ENCODE results near the gene PRUNE1. TPM values are rescaled to one million over a fixed set of nuclear protein-coding genes. Genes with fewer than 3 reads are reported as not detected.

Gene PRUNE1
- total RNA-seq, 1 donor from 2014 or later = 15.5 TPM

DNA sequence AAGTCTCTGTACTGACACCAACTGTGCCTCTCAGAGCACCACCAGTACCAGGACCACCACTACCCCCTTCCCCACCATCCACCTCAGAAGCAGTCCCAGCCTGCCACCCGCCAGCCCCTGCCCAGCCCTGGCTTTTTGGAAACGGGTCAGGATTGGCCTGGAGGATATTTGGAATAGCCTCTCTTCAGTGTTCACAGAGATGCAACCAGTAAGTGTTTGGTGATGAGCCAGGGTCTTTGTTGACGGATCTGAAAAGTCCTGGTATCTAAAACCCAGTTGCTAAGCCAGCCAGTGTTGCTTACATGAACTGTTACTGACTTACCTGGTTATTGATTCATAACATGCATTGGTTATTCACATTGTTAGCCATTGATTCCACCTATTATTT lies 40.4 kb downstream of the PRUNE1 start:
- Mint-ChIP-seq H3K36me3 (ENCODE audit: low read depth) (peaks cover 39% of the 10 kb centered on the region), H3K4me3 (ENCODE audit: low read depth) (peak overlapping the region; percentile 86), H3K27me3 (ENCODE audit: low read depth) (no peaks in the 10 kb centered on the region), H3K27ac (no peak overlapping the region), H3K4me1 (ENCODE audit: low read depth) (peaks cover 12% of the 10 kb centered on the region), H3K9me3 (no peaks in the 10 kb centered on the region)
- no peak for DNase-seq (ENCODE audit: low spot score)
- intact Hi-C loops (cut with micrococcal nuclease) = loop anchor here (1.0 kb wide), 1 partner anchor 9 kb away; no protein-coding TSS in a partner anchor

DNA sequence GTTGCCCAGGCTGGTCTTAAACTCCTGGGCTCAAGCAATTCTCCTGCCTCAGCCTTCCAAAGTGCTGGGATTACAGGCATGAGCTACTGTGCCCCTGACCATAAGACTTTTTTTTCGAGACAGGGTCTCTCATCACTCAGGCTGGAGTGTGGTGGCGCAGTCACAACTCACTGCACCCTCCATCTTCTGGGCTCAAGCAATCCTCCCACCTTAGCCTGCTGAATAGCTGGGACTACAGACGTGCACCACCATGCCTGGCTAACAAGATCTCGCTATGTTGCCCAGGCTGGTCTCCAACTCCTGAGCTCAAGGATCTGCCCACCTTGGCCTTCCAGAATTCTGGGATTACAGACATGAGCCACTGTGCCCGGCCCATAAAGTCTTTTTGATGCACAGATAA lies 41.2 kb downstream of the PRUNE1 start:
- Mint-ChIP-seq H3K27ac (peak overlapping the region; percentile 26), H3K36me3 (ENCODE audit: low read depth) (peaks cover 47% of the 10 kb centered on the region), H3K9me3 (no peaks in the 10 kb centered on the region), H3K4me1 (ENCODE audit: low read depth) (peaks cover 15% of the 10 kb centered on the region), H3K4me3 (ENCODE audit: low read depth) (no peak overlapping the region), H3K27me3 (ENCODE audit: low read depth) (no peaks in the 10 kb centered on the region)
- DNase-seq (ENCODE audit: low spot score) = no peak
- intact Hi-C loops (cut with micrococcal nuclease) = no loop called here

GRCh38 chr1:151050051-151050688 lies 41.9 kb downstream of the PRUNE1 start:
- Mint-ChIP-seq H3K4me3 (ENCODE audit: low read depth) (no peak overlapping the region), H3K27ac (no peak overlapping the region), H3K9me3 (no peaks in the 10 kb centered on the region), H3K4me1 (ENCODE audit: low read depth) (peaks cover 20% of the 10 kb centered on the region), H3K36me3 (ENCODE audit: low read depth) (peaks cover 54% of the 10 kb centered on the region), H3K27me3 (ENCODE audit: low read depth) (no peaks in the 10 kb centered on the region)
- intact Hi-C loops (cut with micrococcal nuclease) = no loop called here
- no peak for DNase-seq (ENCODE audit: low spot score)

DNA sequence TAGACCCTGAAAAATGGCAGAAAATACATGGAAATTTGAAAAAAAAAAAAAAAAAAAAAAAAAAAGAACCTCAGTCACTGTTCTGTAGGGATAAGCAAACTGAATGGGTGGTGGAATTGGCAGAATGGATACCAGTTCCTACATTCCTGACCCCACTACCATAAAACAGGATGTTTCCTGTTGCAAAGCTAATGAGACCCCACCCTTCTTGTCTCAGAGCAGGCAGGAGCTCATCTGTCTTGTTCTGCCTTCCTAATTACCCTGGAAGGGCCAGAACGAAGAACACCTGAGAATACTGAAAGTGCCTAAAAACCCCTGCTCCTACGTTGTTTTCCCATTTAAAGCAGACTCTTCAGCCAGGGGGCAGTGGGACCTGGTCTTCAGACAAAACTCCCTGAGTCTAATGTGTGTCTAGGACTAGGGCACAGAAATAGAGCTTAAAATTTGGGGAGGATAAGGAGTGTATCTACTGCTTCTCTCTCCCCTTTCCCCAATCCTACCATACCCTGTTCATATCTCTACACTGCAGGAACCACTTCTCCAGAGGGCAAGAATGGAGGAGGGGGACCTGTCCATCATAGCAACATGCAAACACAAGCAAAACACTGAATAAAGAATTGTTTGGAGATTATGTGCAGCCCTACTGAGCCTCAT lies 43.2 kb downstream of the PRUNE1 start:
- no peak for DNase-seq (ENCODE audit: low spot score)
- Mint-ChIP-seq H3K4me3 (ENCODE audit: low read depth) (no peak overlapping the region), H3K9me3 (no peaks in the 10 kb centered on the region), H3K4me1 (ENCODE audit: low read depth) (peaks cover 33% of the 10 kb centered on the region), H3K27ac (no peak overlapping the region), H3K36me3 (ENCODE audit: low read depth) (peaks cover 67% of the 10 kb centered on the region), H3K27me3 (ENCODE audit: low read depth) (no peaks in the 10 kb centered on the region)
- intact Hi-C loops (cut with micrococcal nuclease) = no loop called here

- no peaks in the 10 kb centered on the region for H3K9me3 Mint-ChIP-seq
- H3K4me3 Mint-ChIP-seq (ENCODE audit: low read depth) = peak overlapping the region; percentile 90
- peaks cover 95% of the 10 kb centered on the region for H3K36me3 Mint-ChIP-seq (ENCODE audit: low read depth)
- no peaks in the 10 kb centered on the region for H3K27me3 Mint-ChIP-seq (ENCODE audit: low read depth)
- peaks cover 43% of the 10 kb centered on the region for H3K4me1 Mint-ChIP-seq (ENCODE audit: low read depth)
- intact Hi-C loops (cut with micrococcal nuclease) = no loop called here
- no peak for DNase-seq (ENCODE audit: low spot score)
- H3K27ac Mint-ChIP-seq = peak overlapping the region; percentile 33
Observed at GRCh38 chr1:151054971-151055547, 46.8 kb downstream of the PRUNE1 start.

DNA sequence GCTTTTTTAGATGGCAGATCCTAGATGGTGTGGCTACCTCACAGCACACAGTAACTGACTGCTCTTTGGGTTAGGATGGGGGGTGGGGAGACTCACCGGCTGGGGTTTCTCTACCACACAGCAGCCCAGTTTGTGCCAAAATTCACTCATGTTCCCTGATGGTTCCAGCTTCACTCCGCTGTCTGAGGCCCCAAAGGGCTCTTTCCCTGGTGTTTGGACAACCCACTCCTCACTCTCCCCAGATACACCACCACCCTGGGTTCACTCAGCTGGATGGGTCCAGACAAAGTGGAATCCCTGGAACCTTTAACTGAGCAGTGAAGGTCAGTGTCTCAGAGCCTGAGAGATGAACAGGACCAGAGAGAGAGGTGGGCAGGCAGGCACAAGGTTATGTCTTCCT lies 47.3 kb downstream of the PRUNE1 start:
- Mint-ChIP-seq H3K36me3 (ENCODE audit: low read depth) (peaks cover 89% of the 10 kb centered on the region), H3K4me1 (ENCODE audit: low read depth) (peaks cover 47% of the 10 kb centered on the region), H3K9me3 (no peaks in the 10 kb centered on the region), H3K27me3 (ENCODE audit: low read depth) (no peaks in the 10 kb centered on the region), H3K27ac (peak overlapping the region; percentile 96), H3K4me3 (ENCODE audit: low read depth) (peak overlapping the region; percentile 90)
- DNase-seq (ENCODE audit: low spot score) = no peak
- intact Hi-C loops (cut with micrococcal nuclease) = no loop called here

GRCh38 chr1:151056149-151056548 lies 47.9 kb downstream of the PRUNE1 start:
- peak; percentile 36 for DNase-seq (ENCODE audit: low spot score)
- Mint-ChIP-seq H3K4me3 (ENCODE audit: low read depth) (peak overlapping the region; percentile 90), H3K9me3 (no peaks in the 10 kb centered on the region), H3K4me1 (ENCODE audit: low read depth) (peaks cover 53% of the 10 kb centered on the region), H3K36me3 (ENCODE audit: low read depth) (peaks cover 84% of the 10 kb centered on the region), H3K27me3 (ENCODE audit: low read depth) (no peaks in the 10 kb centered on the region), H3K27ac (peak overlapping the region; percentile 96)
- intact Hi-C loops (cut with micrococcal nuclease) = no loop called here

DNA sequence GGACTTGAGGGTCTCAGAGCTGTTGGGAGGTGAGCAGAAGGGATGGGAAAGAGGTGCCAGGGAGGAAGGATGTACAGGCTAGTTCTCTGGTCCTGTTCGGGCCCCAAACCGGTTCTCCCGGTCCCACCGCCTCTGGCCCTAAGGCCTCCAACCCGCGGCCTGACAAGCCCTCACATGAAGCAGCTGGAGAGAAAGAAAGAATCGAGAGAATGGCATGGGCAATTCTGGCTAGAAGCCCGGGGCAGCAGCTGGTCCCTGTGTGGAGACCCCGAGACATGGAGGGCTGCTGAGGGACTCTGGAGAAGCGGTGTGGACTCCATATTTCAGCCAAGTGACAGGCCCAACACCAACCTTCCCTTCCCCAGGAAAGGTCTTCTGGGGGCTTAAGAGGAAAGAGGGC lies 50.4 kb downstream of the PRUNE1 start:
- Mint-ChIP-seq H3K27me3 (ENCODE audit: low read depth) (no peaks in the 10 kb centered on the region), H3K4me1 (ENCODE audit: low read depth) (peaks cover 64% of the 10 kb centered on the region), H3K27ac (peak overlapping the region; percentile 96), H3K9me3 (no peaks in the 10 kb centered on the region), H3K36me3 (ENCODE audit: low read depth) (peaks cover 58% of the 10 kb centered on the region), H3K4me3 (ENCODE audit: low read depth) (peak overlapping the region; percentile 90)
- intact Hi-C loops (cut with micrococcal nuclease) = loop anchor here (1.0 to 2.0 kb wide), 3 partner anchors 34 to 98 kb away; partner anchors contain the start of gene TNFAIP8L2
- no peak for DNase-seq (ENCODE audit: low spot score)

DNA sequence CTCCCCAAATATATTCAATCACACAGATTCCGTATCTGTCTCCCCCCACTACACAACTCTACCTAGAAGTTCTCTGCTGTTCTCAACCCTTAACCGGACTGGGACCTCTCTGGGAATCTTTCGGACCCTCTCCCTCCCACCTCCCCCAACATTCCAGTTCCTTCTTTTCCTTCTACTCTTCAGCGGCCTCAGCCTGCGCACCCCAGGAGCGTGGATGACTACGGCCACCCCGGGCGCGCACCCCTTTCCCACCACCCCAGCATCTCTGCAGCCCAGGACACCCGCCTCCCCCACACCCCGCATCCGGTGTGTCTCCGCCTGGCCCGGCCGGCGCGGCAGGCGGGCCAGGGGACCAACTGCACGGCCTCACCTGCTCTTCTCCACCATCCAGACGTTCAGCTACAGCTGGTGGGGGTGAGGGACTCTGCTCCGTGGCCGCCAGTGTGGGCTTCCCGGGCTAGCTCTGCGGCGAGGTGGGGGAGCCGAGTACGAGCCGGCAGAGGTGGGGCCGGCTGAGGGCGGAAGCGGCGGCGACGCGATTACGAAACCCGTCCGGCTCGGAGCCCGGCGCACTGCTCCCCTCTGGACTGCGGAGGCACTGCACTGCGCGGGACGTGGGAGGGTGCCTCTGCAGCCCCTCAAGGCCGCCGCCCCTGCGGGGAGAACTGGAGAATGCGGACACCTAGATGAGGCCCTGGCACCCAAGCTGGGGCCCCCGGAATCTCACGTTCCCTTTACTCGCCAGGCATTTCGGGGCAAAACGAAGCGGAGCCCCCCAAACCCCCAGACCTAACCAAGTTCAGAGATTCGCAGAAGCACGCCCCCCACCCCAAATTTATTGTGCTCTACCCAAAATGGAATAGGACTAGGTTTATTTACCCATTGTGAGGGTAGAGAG lies 51.1 kb downstream of the PRUNE1 start, which contains the start of gene CDC42SE1:
TSS of gene CDC42SE1 (minus strand) at position 514 of the 898 bp plus-strand sequence. CDS start 3,892 bp downstream, outside the sequence.
- Mint-ChIP-seq H3K36me3 (ENCODE audit: low read depth) (peaks cover 52% of the 10 kb centered on the region), H3K4me3 (ENCODE audit: low read depth) (peak within 1 kb of the TSS; percentile 90), H3K27ac (peak within 1 kb of the TSS; percentile 96), H3K27me3 (ENCODE audit: low read depth) (no peaks in the 10 kb centered on the region), H3K4me1 (ENCODE audit: low read depth) (peaks cover 62% of the 10 kb centered on the region), H3K9me3 (no peaks in the 10 kb centered on the region)
- peak; percentile 82 for DNase-seq (ENCODE audit: low spot score)
- intact Hi-C loops (cut with micrococcal nuclease) = loop anchor here (1.0 to 10.0 kb wide), 5 partner anchors 11 to 945 kb away; partner anchors contain the start of genes GABPB2 and TNFAIP8L2

GRCh38 chr1:151060007-151060656 lies 51.9 kb downstream of the PRUNE1 start, which contains the start of gene MLLT11:
Gene MLLT11 (plus strand): TSS chr1:151060397. CDS start chr1:151067225, 6,828 bp downstream.
- peaks cover 56% of the 10 kb centered on the region for H3K4me1 Mint-ChIP-seq (ENCODE audit: low read depth)
- H3K27ac Mint-ChIP-seq = peak within 1 kb of the TSS; percentile 96
- H3K9me3 Mint-ChIP-seq = no peaks in the 10 kb centered on the region
- peaks cover 44% of the 10 kb centered on the region for H3K36me3 Mint-ChIP-seq (ENCODE audit: low read depth)
- intact Hi-C loops (cut with micrococcal nuclease) = loop anchor here (1.0 to 10.0 kb wide), 2 partner anchors 10 to 945 kb away; partner anchors contain the start of gene GABPB2
- no peak for DNase-seq (ENCODE audit: low spot score)
- peak within 1 kb of the TSS; percentile 90 for H3K4me3 Mint-ChIP-seq (ENCODE audit: low read depth)
- no peaks in the 10 kb centered on the region for H3K27me3 Mint-ChIP-seq (ENCODE audit: low read depth)

GRCh38 chr1:151060657-151061421 lies 52.6 kb downstream of the PRUNE1 start:
- H3K9me3 Mint-ChIP-seq = no peaks in the 10 kb centered on the region
- peaks cover 40% of the 10 kb centered on the region for H3K36me3 Mint-ChIP-seq (ENCODE audit: low read depth)
- no peak for DNase-seq (ENCODE audit: low spot score)
- H3K4me1 Mint-ChIP-seq (ENCODE audit: low read depth) = peaks cover 49% of the 10 kb centered on the region
- intact Hi-C loops (cut with micrococcal nuclease) = loop anchor here (1.0 to 10.0 kb wide), 2 partner anchors 9 to 946 kb away; partner anchors contain the start of gene GABPB2
- H3K27ac Mint-ChIP-seq = peak overlapping the region; percentile 96
- peak overlapping the region; percentile 90 for H3K4me3 Mint-ChIP-seq (ENCODE audit: low read depth)
- H3K27me3 Mint-ChIP-seq (ENCODE audit: low read depth) = no peaks in the 10 kb centered on the region

Measured in activated T-helper 2 cell treated with anti-CD3 and anti-CD28 coated beads, Interferon-gamma antibody, Interleukin-2, Interleukin-4, amounts not matched to agents 10 μg/mL and 5 μg/mL and 100 μg/mL, durations not matched to agents 14 hours and 24 hours and 36 hours (primary cell).